HEK293T (cell line): Measurements from ENCODE around the gene TARBP2.

ENCODE experiments used
- CTCF ChIA-PET: fragments of 350-600 bp; formaldehyde crosslinking; extraction: SDS; loops from one replicate; lab custom pipeline; 2021; ENCODE audit warnings: antibody characterized with exemption, inconsistent platforms; lab: Yijun Ruan, JAX
- POLR2A ChIA-PET: fragments of 350-600 bp; formaldehyde crosslinking; extraction: SDS; loops from one replicate; lab custom pipeline; 2020; ENCODE audit warnings: antibody characterized with exemption, inconsistent platforms; lab: Yijun Ruan, JAX
- DNase-seq: peaks from one replicate; pipeline ENCODE4 v3.0.0; 2012; ENCODE audit warnings: mixed read lengths; ENCODE audit errors: extremely low spot score
- ARNT ChIP-seq: fragments of 450-650 bp; IDR thresholded peaks from 2 replicates; pipeline ENCODE4 v1.6.1; 2017; ENCODE audit warnings: mild to moderate bottlenecking
- BHLHE40 ChIP-seq: fragments of 450-650 bp; IDR thresholded peaks from 2 replicates; pipeline ENCODE4 v1.6.1; 2016; ENCODE audit warnings: mild to moderate bottlenecking, moderate library complexity, borderline replicate concordance
- CTBP1 ChIP-seq: fragments of 450-650 bp; IDR thresholded peaks from 2 replicates; pipeline ENCODE4 v1.6.1; 2016; ENCODE audit warnings: borderline replicate concordance
- ELF4 ChIP-seq: fragments of 450-650 bp; IDR thresholded peaks from 2 replicates; pipeline ENCODE4 v1.6.1; 2017; ENCODE audit warnings: antibody characterized with exemption
- FOXA1 ChIP-seq: fragments of 450-650 bp; IDR thresholded peaks from 2 replicates; pipeline ENCODE4 v1.6.1; 2016; ENCODE audit warnings: mild to moderate bottlenecking
- FOXK2 ChIP-seq: fragments of 450-650 bp; IDR thresholded peaks from 2 replicates; pipeline ENCODE4 v1.6.1; 2016; ENCODE audit warnings: mild to moderate bottlenecking
- FOXM1 ChIP-seq: fragments of 450-650 bp; IDR thresholded peaks from 2 replicates; pipeline ENCODE4 v1.6.1; 2017; ENCODE audit warnings: mild to moderate bottlenecking, borderline replicate concordance
- HDGF ChIP-seq: fragments of 450-650 bp; IDR thresholded peaks from 2 replicates; pipeline ENCODE4 v1.6.1; 2017; ENCODE audit warnings: antibody characterized with exemption, borderline replicate concordance
- L3MBTL2 ChIP-seq: fragments of 450-650 bp; conservative IDR thresholded peaks from 2 replicates; pipeline ENCODE4 v1.6.1; 2016; ENCODE audit warnings: mild to moderate bottlenecking
- LEF1 ChIP-seq: fragments of 450-650 bp; IDR thresholded peaks from 2 replicates; pipeline ENCODE4 v1.6.1; 2017; ENCODE audit warnings: mild to moderate bottlenecking, borderline replicate concordance
- NFRKB ChIP-seq: fragments of 450-650 bp; IDR thresholded peaks from 2 replicates; pipeline ENCODE4 v1.6.1; 2016; ENCODE audit warnings: mild to moderate bottlenecking, moderate library complexity
- SP1 ChIP-seq: fragments of 450-650 bp; IDR thresholded peaks from 2 replicates; pipeline ENCODE4 v1.6.1; 2017
- SUZ12 ChIP-seq: fragments of 450-650 bp; IDR thresholded peaks from 2 replicates; pipeline ENCODE4 v1.6.1; 2016; ENCODE audit warnings: mild to moderate bottlenecking
- TARDBP ChIP-seq: fragments of 450-650 bp; IDR thresholded peaks from 2 replicates; pipeline ENCODE4 v1.6.1; 2016
- ZNF384 ChIP-seq: fragments of 450-650 bp; IDR thresholded peaks from 2 replicates; pipeline ENCODE4 v1.6.1; 2016
- TF ChIP-seq, protein P1 (sequence below): fragments of 450-650 bp; IDR thresholded peaks from 2 replicates; pipeline ENCODE4 v1.6.1; 2016

TARBP2 gene

DNA sequence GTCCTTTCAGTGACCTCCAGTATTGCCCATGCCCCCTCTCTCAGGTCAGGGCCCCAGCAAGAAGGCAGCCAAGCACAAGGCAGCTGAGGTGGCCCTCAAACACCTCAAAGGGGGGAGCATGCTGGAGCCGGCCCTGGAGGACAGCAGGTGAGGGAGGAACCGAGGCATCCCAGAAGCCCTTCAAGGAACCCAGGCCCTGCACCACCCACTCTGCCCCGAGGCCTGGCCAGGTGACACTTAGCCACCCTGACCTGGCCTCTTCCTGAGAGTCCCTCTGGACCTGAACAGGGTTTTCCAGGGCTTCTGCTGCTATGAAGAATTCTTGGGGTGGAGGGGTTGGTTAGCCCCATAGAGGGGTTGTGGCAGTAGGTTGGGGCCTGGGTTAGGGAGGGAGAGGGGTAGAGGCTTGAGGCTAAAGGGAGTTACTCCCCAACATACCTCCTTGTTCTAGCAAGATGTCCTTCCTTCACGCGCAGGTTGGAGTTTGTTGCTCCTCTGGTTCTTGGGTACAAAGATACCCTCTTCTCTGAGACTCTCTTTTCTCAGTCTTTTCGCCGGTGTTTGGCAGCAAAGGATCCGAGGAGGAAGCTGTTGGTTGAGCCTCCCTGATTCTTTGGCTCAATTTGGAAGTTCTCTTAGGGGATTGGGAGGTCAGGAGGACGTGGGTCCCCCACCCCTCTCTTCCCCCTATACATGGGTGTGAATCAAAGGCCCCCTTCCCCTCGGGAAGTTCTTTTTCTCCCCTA is 2.1 kb downstream of the TARBP2 start:
- no peak for DNase-seq
- ChIA-PET CTCF (no interaction called here), POLR2A (interaction anchor here (1.0 to 5.8 kb wide), 2 partner anchors 168 to 181 kb away, joined by 3 to 81 read pairs; partner anchors contain the start of genes AAAS and SP7)
- TF ChIP-seq SP1 (no peak), ARNT (no peak), BHLHE40 (no peak), TARDBP (no peak), NFRKB (no peak), FOXM1 (no peak), HDGF (no peak), FOXK2 (no peak), L3MBTL2 (no peak), CTBP1 (no peak), LEF1 (no peak), ELF4 (no peak), ZNF384 (no peak)
- TF ChIP-seq, protein P1, sequence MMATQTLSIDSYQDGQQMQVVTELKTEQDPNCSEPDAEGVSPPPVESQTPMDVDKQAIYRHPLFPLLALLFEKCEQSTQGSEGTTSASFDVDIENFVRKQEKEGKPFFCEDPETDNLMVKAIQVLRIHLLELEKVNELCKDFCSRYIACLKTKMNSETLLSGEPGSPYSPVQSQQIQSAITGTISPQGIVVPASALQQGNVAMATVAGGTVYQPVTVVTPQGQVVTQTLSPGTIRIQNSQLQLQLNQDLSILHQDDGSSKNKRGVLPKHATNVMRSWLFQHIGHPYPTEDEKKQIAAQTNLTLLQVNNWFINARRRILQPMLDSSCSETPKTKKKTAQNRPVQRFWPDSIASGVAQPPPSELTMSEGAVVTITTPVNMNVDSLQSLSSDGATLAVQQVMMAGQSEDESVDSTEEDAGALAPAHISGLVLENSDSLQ = no peak

DNA sequence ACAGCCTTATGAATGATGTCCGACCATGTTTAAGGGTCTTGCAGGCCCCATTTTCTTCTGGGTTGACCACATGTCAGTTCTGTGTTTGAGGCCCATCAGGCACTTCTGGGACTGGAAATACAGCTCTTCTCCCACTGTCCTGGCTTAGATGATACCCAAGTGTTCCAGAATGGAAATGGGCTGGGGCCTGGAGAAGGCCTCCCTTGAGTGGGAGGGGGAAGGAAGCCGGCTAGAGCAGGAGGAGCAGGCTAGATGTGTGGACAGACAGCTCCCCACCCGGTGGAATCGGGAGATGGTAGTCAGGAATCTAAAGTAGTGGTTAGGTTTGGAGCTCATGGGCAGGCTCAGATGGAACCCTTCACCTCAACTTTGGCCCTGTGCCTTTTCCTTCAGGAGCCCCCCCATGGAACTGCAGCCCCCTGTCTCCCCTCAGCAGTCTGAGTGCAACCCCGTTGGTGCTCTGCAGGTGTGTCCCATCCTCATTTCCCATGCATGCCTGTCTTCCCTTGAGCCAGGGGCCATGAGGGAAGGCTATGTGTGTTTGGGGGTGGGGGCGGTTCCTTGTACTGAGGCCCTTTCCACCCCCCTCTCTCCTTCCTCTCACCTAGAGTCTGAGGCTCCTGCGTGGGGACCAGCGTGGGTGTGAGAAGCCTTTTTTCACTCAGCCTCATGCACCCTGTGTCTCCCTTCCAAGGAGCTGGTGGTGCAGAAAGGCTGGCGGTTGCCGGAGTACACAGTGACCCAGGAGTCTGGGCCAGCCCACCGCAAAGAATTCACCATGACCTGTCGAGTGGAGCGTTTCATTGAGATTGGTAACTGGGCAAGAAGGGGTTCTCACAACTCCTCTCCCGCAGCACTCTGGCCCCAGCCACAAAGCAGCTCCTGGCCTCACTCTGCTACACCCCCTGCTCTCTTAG is 3.2 kb downstream of the TARBP2 start:
- DNase-seq = no peak
- POLR2A ChIA-PET = interaction anchor here (1.0 to 1.1 kb wide), 2 partner anchors 123 to 169 kb away, joined by 3 read pairs; partner anchors contain the start of gene SP7
- CTCF ChIA-PET = interaction anchor here (0.9 kb wide), 1 partner anchor 152 kb away, joined by 3 read pairs; no protein-coding TSS in a partner anchor
- no peak for TF ChIP-seq ARNT
- TF ChIP-seq LEF1 = no peak
- TF ChIP-seq, protein P1 = no peak
- no peak for TF ChIP-seq BHLHE40
- no peak for TF ChIP-seq ELF4
- TF ChIP-seq HDGF = no peak
- TF ChIP-seq TARDBP = no peak
- no peak for TF ChIP-seq SP1
- no peak for TF ChIP-seq FOXK2
- TF ChIP-seq FOXA1 = no peak
- TF ChIP-seq CTBP1 = no peak
- TF ChIP-seq FOXM1 = no peak
- no peak for TF ChIP-seq ZNF384
- no peak for TF ChIP-seq L3MBTL2
- no peak for TF ChIP-seq SUZ12
- no peak for TF ChIP-seq NFRKB

DNA sequence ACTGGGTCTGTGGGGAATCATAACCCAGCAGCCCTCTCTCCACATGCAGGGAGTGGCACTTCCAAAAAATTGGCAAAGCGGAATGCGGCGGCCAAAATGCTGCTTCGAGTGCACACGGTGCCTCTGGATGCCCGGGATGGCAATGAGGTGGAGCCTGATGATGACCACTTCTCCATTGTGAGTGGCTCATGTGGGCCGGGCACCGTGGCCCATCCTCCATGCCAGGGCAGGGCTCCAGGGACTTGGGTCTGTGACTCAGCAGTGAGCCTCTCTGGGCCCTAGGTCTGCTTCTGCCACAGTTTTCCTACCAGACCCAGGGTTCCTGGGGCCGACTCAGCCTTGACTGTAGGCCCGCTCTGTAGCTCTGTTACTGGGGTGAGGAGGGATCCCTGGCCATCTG is 4.0 kb downstream of the TARBP2 start:
- TF ChIP-seq FOXK2 (no peak), BHLHE40 (no peak), ZNF384 (no peak), SP1 (no peak), L3MBTL2 (no peak), FOXA1 (no peak), SUZ12 (no peak), TARDBP (no peak), CTBP1 (no peak), NFRKB (no peak), FOXM1 (no peak), ELF4 (no peak), HDGF (no peak), LEF1 (no peak), ARNT (no peak)
- TF ChIP-seq, protein P1 = no peak

DNA sequence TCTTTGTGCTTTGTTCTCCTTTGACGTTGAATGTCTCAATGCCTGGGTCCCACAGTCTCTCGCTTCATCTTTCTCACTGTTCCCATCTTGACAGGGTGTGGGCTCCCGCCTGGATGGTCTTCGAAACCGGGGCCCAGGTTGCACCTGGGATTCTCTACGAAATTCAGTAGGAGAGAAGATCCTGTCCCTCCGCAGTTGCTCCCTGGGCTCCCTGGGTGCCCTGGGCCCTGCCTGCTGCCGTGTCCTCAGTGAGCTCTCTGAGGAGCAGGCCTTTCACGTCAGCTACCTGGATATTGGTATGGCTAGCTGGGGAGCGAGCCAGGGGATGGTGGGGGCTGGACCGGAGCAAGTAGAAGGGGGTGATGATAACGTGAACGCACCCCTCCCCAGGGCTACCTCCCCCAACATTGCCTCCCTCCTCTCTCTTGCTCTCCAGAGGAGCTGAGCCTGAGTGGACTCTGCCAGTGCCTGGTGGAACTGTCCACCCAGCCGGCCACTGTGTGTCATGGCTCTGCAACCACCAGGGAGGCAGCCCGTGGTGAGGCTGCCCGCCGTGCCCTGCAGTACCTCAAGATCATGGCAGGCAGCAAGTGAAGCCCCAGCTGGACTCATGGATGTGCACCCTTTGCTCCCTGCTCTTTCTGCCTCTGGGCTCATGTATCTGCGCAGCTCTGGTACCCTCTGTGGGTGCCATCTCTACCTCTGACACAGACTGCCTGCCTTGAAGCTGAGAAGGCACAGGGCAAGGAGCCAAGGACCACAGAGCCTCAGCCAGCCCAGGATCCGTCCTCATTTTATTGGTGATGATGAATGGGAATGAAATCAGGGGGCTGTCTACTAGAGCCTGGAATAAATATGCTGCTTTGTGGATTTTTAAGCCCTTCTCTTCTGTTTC is 4.7 kb downstream of the TARBP2 start:
- ChIA-PET CTCF (no interaction called here), POLR2A (interaction anchor here (0.5 to 1.3 kb wide), 2 partner anchors 118 to 181 kb away, joined by 3 read pairs; no protein-coding TSS in a partner anchor)
- no peak for TF ChIP-seq ELF4
- DNase-seq = no peak

More for the DNA sequence above, 4.0 kb downstream of the TARBP2 start:
- CTCF ChIA-PET = no interaction called here
- POLR2A ChIA-PET = interaction anchor here (1.1 to 1.3 kb wide), 2 partner anchors 124 to 180 kb away, joined by 3 read pairs; no protein-coding TSS in a partner anchor
- no peak for DNase-seq
